Activated T-helper 1 cell treated with anti-CD3 and anti-CD28 coated beads, Interleukin-12 subunit alpha, Interleukin-12 subunit beta, Interleukin-2, Interleukin-4 antibody, amounts not matched to agents 30 ng/mL and 10 ng/mL and 1 ng/mL, durations not matched to agents 14 hours and 24 hours and 36 hours (primary cell): ENCODE results near the gene HTR2C. TPM values are rescaled to one million over a fixed set of nuclear protein-coding genes. Genes with fewer than 3 reads are reported as not detected.

Experiments used
- DNase-seq: peaks from one replicate; pipeline ENCODE4 v3.0.0; 2021; ENCODE audit warnings: low spot score
- H3K27ac Mint-ChIP-seq: one replicate; pipeline ENCODE4 v1.8.0; 2021; ENCODE audit warnings: mild to moderate bottlenecking, mixed read lengths
- H3K27me3 Mint-ChIP-seq: one replicate; pipeline ENCODE4 v1.8.0; 2022; ENCODE audit warnings: mild to moderate bottlenecking, moderate library complexity, mixed read lengths; ENCODE audit not compliant: insufficient read depth
- H3K36me3 Mint-ChIP-seq: one replicate; pipeline ENCODE4 v1.8.0; 2021; ENCODE audit warnings: low read depth, mixed read lengths
- H3K4me1 Mint-ChIP-seq: one replicate; pipeline ENCODE4 v1.8.0; 2021; ENCODE audit warnings: low read depth, mixed read lengths
- H3K4me3 Mint-ChIP-seq: one replicate; pipeline ENCODE4 v1.8.0; 2021; ENCODE audit warnings: mild to moderate bottlenecking, moderate library complexity, mixed read lengths
- H3K9me3 Mint-ChIP-seq: one replicate; pipeline ENCODE4 v1.8.0; 2021; ENCODE audit warnings: mixed read lengths
- intact Hi-C: fragments of 100-400 bp; cut with micrococcal nuclease; formaldehyde crosslinking; loops from one replicate; pipeline ENCODE4 v1.15.1; 2024
- total RNA-seq: library from RNA; stranded (reverse); gene quantifications from 2 replicates; pipeline ENCODE4 v1.2.3, GENCODE V29; 2022

HTR2C gene
- total RNA-seq, 1 donor from 2014 or later, result not detected

DNA sequence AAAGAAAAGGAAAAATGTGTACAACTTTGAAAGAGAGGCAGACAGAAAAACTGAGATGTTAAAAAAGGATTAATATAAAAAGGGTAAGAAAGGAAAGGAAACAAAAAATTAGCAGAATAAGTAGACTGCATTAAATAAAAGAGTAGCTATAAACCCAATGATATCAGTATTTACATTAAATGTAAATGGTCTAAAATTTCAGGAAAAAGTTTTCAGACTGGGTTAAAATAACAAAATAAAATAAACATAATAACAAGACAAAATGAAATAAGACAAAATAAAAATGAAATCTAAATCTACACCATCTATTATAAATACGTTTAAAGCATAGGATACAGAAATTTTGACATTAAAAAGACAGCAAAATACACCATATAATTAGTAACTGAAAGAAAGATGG is 199.0 kb downstream of the HTR2C start:
- intact Hi-C loops, result no loop called here
- no peak for DNase-seq
- H3K36me3 Mint-ChIP-seq, result no peaks in the 10 kb centered on the region
- H3K9me3 Mint-ChIP-seq, result no peaks in the 10 kb centered on the region
- no peaks in the 10 kb centered on the region for H3K27me3 Mint-ChIP-seq
- no peaks in the 10 kb centered on the region for H3K4me1 Mint-ChIP-seq
- no peak overlapping the region for H3K27ac Mint-ChIP-seq
- H3K4me3 Mint-ChIP-seq, result no peak overlapping the region

DNA sequence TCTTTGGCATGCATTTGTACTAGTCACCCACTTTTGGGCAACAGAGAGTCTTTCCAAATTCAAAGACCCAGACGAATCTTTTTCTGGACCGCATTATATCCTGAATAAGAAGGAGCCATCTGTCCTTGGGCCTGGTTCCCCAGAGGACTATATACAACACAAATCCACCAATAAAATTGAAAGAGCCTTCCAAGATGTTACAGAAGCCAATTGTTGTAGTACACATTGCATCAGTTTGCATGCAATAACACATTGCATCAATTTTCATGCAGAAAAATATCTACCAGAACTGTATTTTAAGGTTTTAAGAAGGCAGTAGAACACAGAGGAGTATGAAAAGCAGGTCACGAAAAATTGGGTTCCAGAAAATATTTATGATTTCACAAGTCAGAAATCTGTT is 203.2 kb downstream of the HTR2C start:
- no peaks in the 10 kb centered on the region for H3K36me3 Mint-ChIP-seq
- no peaks in the 10 kb centered on the region for H3K27me3 Mint-ChIP-seq
- H3K4me1 Mint-ChIP-seq, result no peaks in the 10 kb centered on the region
- intact Hi-C loops, result no loop called here
- no peak for DNase-seq
- H3K27ac Mint-ChIP-seq, result no peak overlapping the region
- H3K9me3 Mint-ChIP-seq, result no peaks in the 10 kb centered on the region
- no peak overlapping the region for H3K4me3 Mint-ChIP-seq

DNA sequence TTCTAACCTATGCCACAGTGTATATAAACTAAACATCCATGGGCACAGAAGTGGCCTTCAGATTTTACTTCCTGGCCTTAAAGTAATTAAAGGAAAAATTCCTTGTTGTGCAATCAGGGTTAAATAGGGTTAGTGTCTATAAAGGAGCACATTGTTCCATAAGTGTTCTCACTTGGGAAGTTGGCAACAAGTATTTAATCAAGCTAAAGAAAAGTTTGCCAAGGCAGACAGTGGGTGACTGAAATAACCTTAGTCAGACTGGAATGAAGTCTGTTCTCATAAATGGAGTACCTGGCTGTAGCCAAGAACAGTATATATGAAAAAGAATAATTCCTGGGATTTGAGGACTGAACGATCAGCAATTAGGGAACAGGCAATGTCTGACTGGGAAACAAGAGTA is 213.6 kb downstream of the HTR2C start:
- H3K9me3 Mint-ChIP-seq, result no peaks in the 10 kb centered on the region
- no peak overlapping the region for H3K27ac Mint-ChIP-seq
- H3K4me1 Mint-ChIP-seq, result no peaks in the 10 kb centered on the region
- H3K4me3 Mint-ChIP-seq, result no peak overlapping the region
- no peak for DNase-seq
- no peaks in the 10 kb centered on the region for H3K27me3 Mint-ChIP-seq
- no peaks in the 10 kb centered on the region for H3K36me3 Mint-ChIP-seq
- intact Hi-C loops, result no loop called here

DNA sequence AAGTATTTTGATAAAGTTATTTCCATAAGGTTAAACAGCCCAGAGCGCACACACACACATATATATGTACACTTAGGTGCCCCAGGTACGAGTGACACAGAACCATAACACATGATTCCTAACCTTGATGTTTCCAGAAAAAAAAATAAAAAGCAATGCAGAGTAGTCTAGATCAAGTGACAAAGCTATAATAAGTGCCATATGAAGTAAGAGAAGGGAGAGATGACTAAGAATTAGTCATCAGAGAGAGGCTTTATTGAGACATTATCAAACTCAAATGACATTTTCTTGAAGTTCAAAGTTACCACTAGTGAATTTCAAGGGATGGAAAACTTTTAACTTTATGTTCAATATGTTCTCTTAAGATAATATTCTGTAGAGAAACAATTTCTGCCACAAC is 215.0 kb downstream of the HTR2C start:
- intact Hi-C loops, result no loop called here
- no peaks in the 10 kb centered on the region for H3K9me3 Mint-ChIP-seq
- no peaks in the 10 kb centered on the region for H3K4me1 Mint-ChIP-seq
- no peak overlapping the region for H3K4me3 Mint-ChIP-seq
- no peak overlapping the region for H3K27ac Mint-ChIP-seq
- DNase-seq, result no peak
- no peaks in the 10 kb centered on the region for H3K27me3 Mint-ChIP-seq
- no peaks in the 10 kb centered on the region for H3K36me3 Mint-ChIP-seq

DNA sequence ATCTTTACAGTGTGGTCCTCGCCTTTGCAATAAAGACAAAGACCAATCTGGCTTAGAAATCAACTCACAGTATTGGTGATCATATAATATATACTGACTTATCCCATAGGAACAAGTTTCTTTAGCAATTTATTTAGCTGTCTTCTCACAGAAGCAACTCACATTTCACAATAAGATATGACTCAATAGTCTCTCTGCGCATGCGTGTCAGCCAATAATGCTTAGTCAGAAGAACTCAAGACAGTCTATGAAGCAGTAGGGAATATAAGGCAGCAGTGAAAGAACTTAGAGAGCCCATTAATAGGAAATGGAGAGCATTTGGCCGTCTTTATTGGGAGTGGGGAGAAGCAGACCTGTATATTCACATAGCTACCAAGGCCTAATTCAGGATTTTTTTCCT is 216.8 kb downstream of the HTR2C start:
- Mint-ChIP-seq H3K27ac (no peak overlapping the region), H3K9me3 (no peaks in the 10 kb centered on the region), H3K4me3 (no peak overlapping the region), H3K27me3 (no peaks in the 10 kb centered on the region), H3K36me3 (no peaks in the 10 kb centered on the region), H3K4me1 (no peaks in the 10 kb centered on the region)
- no peak for DNase-seq
- intact Hi-C loops, result no loop called here

DNA sequence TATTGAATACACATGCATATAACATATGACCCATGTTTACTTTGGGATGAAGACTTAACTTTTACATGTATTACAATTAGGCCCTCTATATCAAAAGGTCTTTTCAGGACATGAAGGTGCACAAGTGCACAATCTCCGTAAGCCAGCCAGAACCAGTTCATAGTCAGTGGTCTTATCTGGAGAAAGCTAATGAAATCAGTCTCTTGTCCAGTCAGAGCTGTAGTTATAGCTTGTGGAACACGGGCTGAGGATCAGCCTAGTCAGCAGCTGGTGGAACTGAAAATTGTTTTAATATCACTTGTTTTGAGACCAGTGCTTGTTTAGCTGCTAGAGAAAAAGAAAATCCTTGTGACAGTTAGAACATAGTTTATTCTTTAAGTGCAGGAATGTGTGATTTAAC is 235.6 kb downstream of the HTR2C start:
- intact Hi-C loops, result no loop called here
- H3K36me3 Mint-ChIP-seq, result no peaks in the 10 kb centered on the region
- H3K4me3 Mint-ChIP-seq, result no peak overlapping the region
- DNase-seq, result no peak
- H3K27ac Mint-ChIP-seq, result no peak overlapping the region
- H3K4me1 Mint-ChIP-seq, result no peaks in the 10 kb centered on the region
- H3K27me3 Mint-ChIP-seq, result no peaks in the 10 kb centered on the region
- H3K9me3 Mint-ChIP-seq, result no peaks in the 10 kb centered on the region

DNA sequence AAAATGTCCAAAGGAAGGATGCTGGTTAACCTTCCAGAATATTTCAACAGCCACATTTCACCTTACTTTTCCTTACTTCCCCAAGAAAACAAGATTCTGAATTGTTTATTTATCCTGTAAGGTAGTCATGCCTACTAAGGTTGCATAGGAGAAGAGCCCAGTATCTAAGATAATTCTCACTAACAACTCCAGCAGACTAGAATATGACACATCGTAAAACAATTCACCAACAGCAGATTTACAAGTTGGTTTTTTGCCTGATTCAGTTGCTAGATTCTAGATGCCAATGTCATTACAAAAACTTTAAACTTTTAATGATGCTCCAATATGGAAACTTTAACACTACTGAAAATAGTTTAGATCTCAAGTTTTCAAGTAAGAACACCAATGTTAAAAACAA is 257.2 kb downstream of the HTR2C start:
- Mint-ChIP-seq H3K27me3 (no peaks in the 10 kb centered on the region), H3K9me3 (no peaks in the 10 kb centered on the region), H3K27ac (no peak overlapping the region), H3K36me3 (no peaks in the 10 kb centered on the region), H3K4me1 (no peaks in the 10 kb centered on the region), H3K4me3 (no peak overlapping the region)
- intact Hi-C loops, result no loop called here
- DNase-seq, result no peak

DNA sequence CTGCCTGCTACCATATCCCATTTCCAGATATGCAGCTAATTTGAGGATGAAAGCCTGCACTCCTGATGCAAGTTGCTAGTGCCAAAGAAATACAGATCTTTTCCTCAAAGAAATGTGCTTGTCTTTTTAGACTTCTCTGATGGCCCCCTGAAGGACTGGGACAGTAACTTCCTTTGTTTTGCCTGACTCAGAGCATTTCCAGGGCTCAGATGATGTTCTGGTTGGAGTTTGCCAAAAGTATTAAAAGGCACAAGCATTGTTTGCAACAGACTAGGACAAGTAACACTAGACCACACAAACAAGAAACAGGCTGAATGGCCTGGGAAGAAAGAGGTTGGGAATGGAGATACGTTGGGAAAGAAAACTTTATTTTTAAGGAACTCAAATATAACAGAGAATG is 258.3 kb downstream of the HTR2C start:
- intact Hi-C loops, result no loop called here
- Mint-ChIP-seq H3K36me3 (no peaks in the 10 kb centered on the region), H3K4me3 (no peak overlapping the region), H3K9me3 (no peaks in the 10 kb centered on the region), H3K27ac (no peak overlapping the region), H3K4me1 (no peaks in the 10 kb centered on the region), H3K27me3 (no peaks in the 10 kb centered on the region)
- DNase-seq, result no peak

DNA sequence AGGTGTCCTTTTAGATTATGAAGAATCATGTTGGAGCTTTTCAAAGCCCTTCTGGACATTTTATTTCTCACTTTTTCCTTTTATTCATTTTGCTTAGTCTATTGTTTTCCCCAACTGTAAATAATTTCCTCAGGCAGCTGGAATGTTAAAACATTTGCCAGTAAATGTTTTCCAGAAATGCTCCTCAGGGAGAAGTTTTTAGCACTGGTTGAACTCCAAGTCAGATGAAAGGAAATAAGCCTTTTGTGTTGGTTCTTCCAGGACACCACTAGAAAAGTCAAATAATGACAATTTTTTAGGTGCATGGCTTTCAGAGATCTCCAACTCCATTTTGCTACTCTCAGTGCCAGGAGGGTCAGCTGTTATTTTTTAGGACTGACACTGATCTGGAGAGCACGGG is 305.6 kb downstream of the HTR2C start:
- H3K36me3 Mint-ChIP-seq, result no peaks in the 10 kb centered on the region
- H3K4me1 Mint-ChIP-seq, result no peaks in the 10 kb centered on the region
- intact Hi-C loops, result no loop called here
- H3K27me3 Mint-ChIP-seq, result no peaks in the 10 kb centered on the region
- no peak overlapping the region for H3K27ac Mint-ChIP-seq
- DNase-seq, result no peak
- H3K4me3 Mint-ChIP-seq, result no peak overlapping the region
- H3K9me3 Mint-ChIP-seq, result no peaks in the 10 kb centered on the region

DNA sequence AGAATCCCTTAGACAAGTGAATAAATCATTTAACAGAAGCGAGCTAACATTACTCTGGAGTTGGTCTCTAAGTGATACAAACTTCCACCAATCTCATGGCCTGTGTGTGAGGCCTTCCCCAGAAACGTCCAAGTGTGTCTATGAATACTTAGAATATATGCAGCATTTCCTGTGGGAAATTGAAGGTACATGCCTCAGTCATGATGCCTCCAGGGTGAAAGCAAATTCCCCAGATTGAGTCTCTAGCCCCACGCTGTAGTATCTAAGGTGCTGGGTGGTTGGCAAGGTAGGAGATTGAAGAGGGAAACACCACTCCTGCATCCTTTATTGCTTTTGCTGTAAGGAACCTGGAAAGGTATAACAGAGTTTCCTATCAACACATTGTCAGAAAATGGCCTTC is 319.7 kb downstream of the HTR2C start:
- H3K4me3 Mint-ChIP-seq, result no peak overlapping the region
- no peaks in the 10 kb centered on the region for H3K36me3 Mint-ChIP-seq
- no peak for DNase-seq
- peaks cover 4% of the 10 kb centered on the region for H3K9me3 Mint-ChIP-seq
- intact Hi-C loops, result no loop called here
- no peaks in the 10 kb centered on the region for H3K27me3 Mint-ChIP-seq
- H3K27ac Mint-ChIP-seq, result no peak overlapping the region
- no peaks in the 10 kb centered on the region for H3K4me1 Mint-ChIP-seq

DNA sequence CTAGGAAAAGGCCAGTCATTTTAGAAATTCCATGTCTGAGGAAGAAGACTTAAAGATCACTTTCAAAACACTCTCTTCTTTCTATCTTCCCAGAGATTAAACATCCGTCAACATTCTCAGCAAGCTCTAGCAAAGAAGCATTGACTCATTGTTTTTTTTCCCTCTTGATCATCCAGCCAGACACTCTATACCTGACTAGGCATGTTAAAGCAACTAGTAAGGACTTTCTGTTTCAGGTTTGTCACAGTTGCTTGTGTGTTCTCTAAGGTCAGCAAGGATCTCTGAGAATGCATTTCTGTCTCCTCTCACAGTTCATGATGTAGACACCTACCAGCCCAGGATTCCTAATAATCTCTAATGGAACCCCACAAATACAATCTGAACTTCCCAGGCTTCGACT is 321.4 kb downstream of the HTR2C start:
- intact Hi-C loops, result no loop called here
- no peaks in the 10 kb centered on the region for H3K36me3 Mint-ChIP-seq

DNA sequence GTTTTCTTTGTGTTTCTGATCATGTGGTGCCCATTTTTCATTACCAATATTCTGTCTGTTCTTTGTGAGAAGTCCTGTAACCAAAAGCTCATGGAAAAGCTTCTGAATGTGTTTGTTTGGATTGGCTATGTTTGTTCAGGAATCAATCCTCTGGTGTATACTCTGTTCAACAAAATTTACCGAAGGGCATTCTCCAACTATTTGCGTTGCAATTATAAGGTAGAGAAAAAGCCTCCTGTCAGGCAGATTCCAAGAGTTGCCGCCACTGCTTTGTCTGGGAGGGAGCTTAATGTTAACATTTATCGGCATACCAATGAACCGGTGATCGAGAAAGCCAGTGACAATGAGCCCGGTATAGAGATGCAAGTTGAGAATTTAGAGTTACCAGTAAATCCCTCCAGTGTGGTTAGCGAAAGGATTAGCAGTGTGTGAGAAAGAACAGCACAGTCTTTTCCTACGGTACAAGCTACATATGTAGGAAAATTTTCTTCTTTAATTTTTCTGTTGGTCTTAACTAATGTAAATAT is 323.2 kb downstream of the HTR2C start:
- Mint-ChIP-seq H3K27me3 (no peaks in the 10 kb centered on the region), H3K4me3 (no peak overlapping the region), H3K27ac (no peak overlapping the region), H3K4me1 (no peaks in the 10 kb centered on the region), H3K9me3 (no peaks in the 10 kb centered on the region), H3K36me3 (no peaks in the 10 kb centered on the region)
- DNase-seq, result no peak
- intact Hi-C loops, result no loop called here

More for the DNA sequence above, 321.4 kb downstream of the HTR2C start:
- Mint-ChIP-seq H3K27ac (no peak overlapping the region), H3K27me3 (no peaks in the 10 kb centered on the region), H3K9me3 (peaks cover 4% of the 10 kb centered on the region), H3K4me1 (no peaks in the 10 kb centered on the region), H3K4me3 (no peak overlapping the region)
- no peak for DNase-seq

DNA sequence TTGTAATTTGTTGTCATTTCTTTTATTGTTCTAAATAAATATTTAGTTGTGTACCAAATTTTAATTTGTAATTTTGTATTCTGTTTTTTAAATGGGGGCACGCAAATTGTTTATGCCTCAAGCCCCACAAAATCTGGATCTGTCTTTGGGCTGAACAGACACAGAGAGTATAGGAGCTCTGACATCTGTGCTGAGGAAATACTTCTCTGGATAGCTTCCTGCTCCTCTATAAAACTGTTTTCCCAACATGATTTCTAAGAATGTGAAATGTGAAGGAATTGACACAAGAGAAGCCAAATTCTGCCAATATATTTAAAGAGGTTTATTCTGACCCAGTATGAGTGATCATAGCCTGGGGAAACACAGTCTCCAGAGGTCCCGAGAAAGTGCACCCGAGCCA is 340.5 kb downstream of the HTR2C start:
- no peaks in the 10 kb centered on the region for H3K36me3 Mint-ChIP-seq

DNA sequence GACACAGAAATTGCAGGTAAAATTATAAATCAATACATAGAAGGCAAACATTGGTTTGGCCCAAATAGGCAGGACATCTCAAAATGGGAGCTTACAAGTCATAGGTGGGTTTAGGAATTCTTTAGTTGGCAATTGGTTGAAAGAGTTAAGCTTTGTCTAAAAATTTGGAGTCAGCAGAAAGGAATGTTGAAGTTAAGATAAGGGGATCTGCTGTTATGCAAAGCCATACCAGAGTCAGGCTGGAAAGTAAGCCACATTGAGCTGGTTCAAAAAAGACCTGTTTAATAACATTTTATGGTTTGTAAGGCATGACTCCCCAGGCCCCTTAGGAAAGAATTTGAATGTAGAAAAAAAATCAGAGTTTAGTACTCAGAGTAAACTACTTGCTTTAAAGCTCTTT is 341.0 kb downstream of the HTR2C start:
- H3K27ac Mint-ChIP-seq, result no peak overlapping the region
- no peaks in the 10 kb centered on the region for H3K9me3 Mint-ChIP-seq
- intact Hi-C loops, result no loop called here
- no peak for DNase-seq
- H3K36me3 Mint-ChIP-seq, result no peaks in the 10 kb centered on the region
- H3K4me1 Mint-ChIP-seq, result no peaks in the 10 kb centered on the region
- no peaks in the 10 kb centered on the region for H3K27me3 Mint-ChIP-seq
- no peak overlapping the region for H3K4me3 Mint-ChIP-seq

More for the DNA sequence above, 340.5 kb downstream of the HTR2C start:
- DNase-seq, result no peak
- Mint-ChIP-seq H3K9me3 (no peaks in the 10 kb centered on the region), H3K4me1 (no peaks in the 10 kb centered on the region), H3K27ac (no peak overlapping the region), H3K27me3 (no peaks in the 10 kb centered on the region), H3K4me3 (no peak overlapping the region)
- intact Hi-C loops, result no loop called here
